HepG2 (cell line): ENCODE measurements around the gene FAT1. TPM values are rescaled to one million over a fixed set of nuclear protein-coding genes. Genes with fewer than 3 reads are reported as not detected.
A peak's percentile ranks its signal among the peaks of the same experiment; 100 is the strongest.

Experiments used
- ASH2L ChIP-seq: fragments of 300-600, 200-600 bp; sonication (generic); IDR thresholded peaks from 2 replicates; pipeline ENCODE4 v1.7.0; 2017; ENCODE audit warnings: low read depth, mild to moderate bottlenecking, moderate library complexity, mixed read lengths, low read length; ENCODE audit not compliant: insufficient read length
- PTBP1 ChIP-seq: fragments of 200-400 bp; formaldehyde crosslinking; IDR thresholded peaks from 2 replicates; pipeline ENCODE4 v1.6.1; 2018; ENCODE audit warnings: low read length, low read depth; ENCODE audit not compliant: poor library complexity, severe bottlenecking
- SOX6 ChIP-seq, 2 experiments: fragments of 450-650 bp in 1 of 2; sonication (generic) in 1 of 2; formaldehyde crosslinking in 1 of 2; IDR thresholded peaks; 2 replicates each; pipeline versions ENCODE4 v1.4.0 to v1.6.1; 2017 to 2020; ENCODE audit warnings: antibody characterized with exemption in 1 of 2, mild to moderate bottlenecking in 1 of 2, missing genetic modification reagents in 1 of 2
- SP2 ChIP-seq: sonication (generic); formaldehyde crosslinking; IDR thresholded peaks from 2 replicates; pipeline ENCODE4 v1.5.1; 2020; ENCODE audit warnings: mild to moderate bottlenecking, missing genetic modification reagents
- ZFX ChIP-seq: sonication (generic); formaldehyde crosslinking; IDR thresholded peaks from 2 replicates; pipeline ENCODE4 v1.4.0; 2020; ENCODE audit warnings: mild to moderate bottlenecking, low read depth, missing genetic modification reagents, moderate library complexity
- ZNF138 ChIP-seq: sonication (generic); formaldehyde crosslinking; IDR thresholded peaks from 2 replicates; pipeline ENCODE4 v1.5.0; 2020; ENCODE audit warnings: mild to moderate bottlenecking, low read depth, missing genetic modification reagents
- ZNF18 ChIP-seq: sonication (generic); formaldehyde crosslinking; IDR thresholded peaks from 2 replicates; pipeline ENCODE4 v1.8.0; 2022; ENCODE audit warnings: mild to moderate bottlenecking, missing genetic modification reagents; ENCODE audit not compliant: insufficient replicate concordance
- ZNF841 ChIP-seq: sonication (generic); formaldehyde crosslinking; IDR thresholded peaks from 2 replicates; pipeline ENCODE4 v1.8.1; 2023; ENCODE audit warnings: missing genetic modification reagents, borderline replicate concordance
- polyA plus RNA-seq, 8 experiments: library from polyadenylated mRNA; depleted of rRNA in 3 of 8; stranded (reverse) in 7 of 8; unstranded in 1 of 8; fragments of >200 nt; fragmentation: Illumina TruSeq in 4 of 8; extraction: Trizol in 4 of 8; gene quantifications; 2 replicates each; pipeline versions ENCODE4 v1.2.1 to v1.2.3, GENCODE V29; 2011 to 2016; ENCODE audit warnings: low read depth in 4 of 8, missing spikeins in 1 of 8, mixed read lengths in 1 of 8; ENCODE audit not compliant: insufficient read depth in 1 of 8
- total RNA-seq, 5 experiments: library from RNA; depleted of rRNA; stranded (reverse); fragments of >200 nt; fragmentation: Illumina TruSeq; extraction: Trizol; gene quantifications; 2 replicates each; pipeline ENCODE4 v1.2.3, GENCODE V29; 2016; ENCODE audit warnings: low read depth in 1 of 5
- TF ChIP-seq, protein P1 (sequence below): sonication (generic); formaldehyde crosslinking; IDR thresholded peaks from 2 replicates; pipeline ENCODE4 v1.5.1; 2020; ENCODE audit warnings: mild to moderate bottlenecking, missing genetic modification reagents, borderline replicate concordance
- TF ChIP-seq, protein P2 (sequence below): sonication (generic); formaldehyde crosslinking; IDR thresholded peaks from 2 replicates; pipeline ENCODE4 v1.5.0; 2020; ENCODE audit warnings: mild to moderate bottlenecking, missing genetic modification reagents, moderate library complexity
- TF ChIP-seq, protein P3 (sequence below): sonication (generic); formaldehyde crosslinking; IDR thresholded peaks from 2 replicates; pipeline ENCODE4 v1.8.0; 2022; ENCODE audit warnings: missing genetic modification reagents, low read depth, mild to moderate bottlenecking, borderline replicate concordance

Gene FAT1
- total and polyA plus RNA-seq, 2 of the 13 experiments (the other 11 are each of a cell fraction or from before 2014, with no cell fraction given), result 185 to 216 TPM

DNA sequence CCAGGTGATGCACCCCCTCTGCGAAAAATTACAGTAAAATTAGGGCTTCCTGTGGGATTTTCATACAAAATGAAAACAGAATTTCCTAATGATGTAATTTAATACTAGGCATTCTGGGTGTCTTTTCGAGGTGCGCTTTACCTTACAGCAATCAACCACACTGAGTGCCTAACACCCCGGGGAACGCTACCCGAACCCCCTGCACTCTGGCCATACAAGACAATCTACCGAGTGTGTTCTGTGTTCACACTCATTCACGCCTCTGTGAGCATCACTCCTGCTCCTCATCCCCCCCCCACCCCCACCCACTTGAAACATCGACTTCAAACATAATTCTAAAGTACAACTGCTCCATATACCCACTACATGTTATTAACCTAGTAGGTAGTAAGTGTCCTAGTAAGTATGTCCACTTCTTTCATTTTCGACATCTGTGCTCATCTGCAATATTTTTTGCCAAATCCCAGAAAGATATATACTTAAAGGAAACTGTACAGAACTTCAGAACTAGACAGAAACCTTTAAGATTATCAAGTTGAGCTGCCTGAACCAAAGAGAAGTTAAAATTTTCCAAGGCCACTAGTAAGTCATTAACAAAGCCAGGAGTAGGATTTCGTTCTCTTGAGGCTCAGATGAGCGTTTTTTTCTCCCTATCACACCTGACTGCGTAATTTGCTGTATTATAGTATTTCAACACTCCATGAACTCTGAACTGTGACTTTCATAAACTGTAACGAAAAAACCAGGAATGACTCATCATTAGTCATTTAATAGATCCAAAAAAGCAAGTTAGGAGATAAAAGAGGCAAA is 80.0 kb downstream of the FAT1 start (continued):
- TF ChIP-seq ZNF18, result peak; percentile 17
- TF ChIP-seq, protein P1, sequence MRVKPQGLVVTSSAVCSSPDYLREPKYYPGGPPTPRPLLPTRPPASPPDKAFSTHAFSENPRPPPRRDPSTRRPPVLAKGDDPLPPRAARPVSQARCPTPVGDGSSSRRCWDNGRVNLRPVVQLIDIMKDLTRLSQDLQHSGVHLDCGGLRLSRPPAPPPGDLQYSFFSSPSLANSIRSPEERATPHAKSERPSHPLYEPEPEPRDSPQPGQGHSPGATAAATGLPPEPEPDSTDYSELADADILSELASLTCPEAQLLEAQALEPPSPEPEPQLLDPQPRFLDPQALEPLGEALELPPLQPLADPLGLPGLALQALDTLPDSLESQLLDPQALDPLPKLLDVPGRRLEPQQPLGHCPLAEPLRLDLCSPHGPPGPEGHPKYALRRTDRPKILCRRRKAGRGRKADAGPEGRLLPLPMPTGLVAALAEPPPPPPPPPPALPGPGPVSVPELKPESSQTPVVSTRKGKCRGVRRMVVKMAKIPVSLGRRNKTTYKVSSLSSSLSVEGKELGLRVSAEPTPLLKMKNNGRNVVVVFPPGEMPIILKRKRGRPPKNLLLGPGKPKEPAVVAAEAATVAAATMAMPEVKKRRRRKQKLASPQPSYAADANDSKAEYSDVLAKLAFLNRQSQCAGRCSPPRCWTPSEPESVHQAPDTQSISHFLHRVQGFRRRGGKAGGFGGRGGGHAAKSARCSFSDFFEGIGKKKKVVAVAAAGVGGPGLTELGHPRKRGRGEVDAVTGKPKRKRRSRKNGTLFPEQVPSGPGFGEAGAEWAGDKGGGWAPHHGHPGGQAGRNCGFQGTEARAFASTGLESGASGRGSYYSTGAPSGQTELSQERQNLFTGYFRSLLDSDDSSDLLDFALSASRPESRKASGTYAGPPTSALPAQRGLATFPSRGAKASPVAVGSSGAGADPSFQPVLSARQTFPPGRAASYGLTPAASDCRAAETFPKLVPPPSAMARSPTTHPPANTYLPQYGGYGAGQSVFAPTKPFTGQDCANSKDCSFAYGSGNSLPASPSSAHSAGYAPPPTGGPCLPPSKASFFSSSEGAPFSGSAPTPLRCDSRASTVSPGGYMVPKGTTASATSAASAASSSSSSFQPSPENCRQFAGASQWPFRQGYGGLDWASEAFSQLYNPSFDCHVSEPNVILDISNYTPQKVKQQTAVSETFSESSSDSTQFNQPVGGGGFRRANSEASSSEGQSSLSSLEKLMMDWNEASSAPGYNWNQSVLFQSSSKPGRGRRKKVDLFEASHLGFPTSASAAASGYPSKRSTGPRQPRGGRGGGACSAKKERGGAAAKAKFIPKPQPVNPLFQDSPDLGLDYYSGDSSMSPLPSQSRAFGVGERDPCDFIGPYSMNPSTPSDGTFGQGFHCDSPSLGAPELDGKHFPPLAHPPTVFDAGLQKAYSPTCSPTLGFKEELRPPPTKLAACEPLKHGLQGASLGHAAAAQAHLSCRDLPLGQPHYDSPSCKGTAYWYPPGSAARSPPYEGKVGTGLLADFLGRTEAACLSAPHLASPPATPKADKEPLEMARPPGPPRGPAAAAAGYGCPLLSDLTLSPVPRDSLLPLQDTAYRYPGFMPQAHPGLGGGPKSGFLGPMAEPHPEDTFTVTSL (CRISPR knock-in tag), result peak; percentile 81; the same call in 1 of the 2 replicates
- no peak for TF ChIP-seq SOX6 (IDR thresholded peaks at IDR 0.05)
- peak; percentile 74 for TF ChIP-seq SOX6 (CRISPR knock-in tag; IDR thresholded peaks at IDR 0.05)
- 0 out of 2 replicates have a peak, but pooled peaks have one; percentile 4 for TF ChIP-seq ZFX (CRISPR knock-in tag)
- TF ChIP-seq ZNF138 (CRISPR knock-in tag), result no peak
- no peak for TF ChIP-seq SP2
- peak; percentile 49 for TF ChIP-seq ASH2L
- TF ChIP-seq, protein P2, sequence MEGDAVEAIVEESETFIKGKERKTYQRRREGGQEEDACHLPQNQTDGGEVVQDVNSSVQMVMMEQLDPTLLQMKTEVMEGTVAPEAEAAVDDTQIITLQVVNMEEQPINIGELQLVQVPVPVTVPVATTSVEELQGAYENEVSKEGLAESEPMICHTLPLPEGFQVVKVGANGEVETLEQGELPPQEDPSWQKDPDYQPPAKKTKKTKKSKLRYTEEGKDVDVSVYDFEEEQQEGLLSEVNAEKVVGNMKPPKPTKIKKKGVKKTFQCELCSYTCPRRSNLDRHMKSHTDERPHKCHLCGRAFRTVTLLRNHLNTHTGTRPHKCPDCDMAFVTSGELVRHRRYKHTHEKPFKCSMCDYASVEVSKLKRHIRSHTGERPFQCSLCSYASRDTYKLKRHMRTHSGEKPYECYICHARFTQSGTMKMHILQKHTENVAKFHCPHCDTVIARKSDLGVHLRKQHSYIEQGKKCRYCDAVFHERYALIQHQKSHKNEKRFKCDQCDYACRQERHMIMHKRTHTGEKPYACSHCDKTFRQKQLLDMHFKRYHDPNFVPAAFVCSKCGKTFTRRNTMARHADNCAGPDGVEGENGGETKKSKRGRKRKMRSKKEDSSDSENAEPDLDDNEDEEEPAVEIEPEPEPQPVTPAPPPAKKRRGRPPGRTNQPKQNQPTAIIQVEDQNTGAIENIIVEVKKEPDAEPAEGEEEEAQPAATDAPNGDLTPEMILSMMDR (CRISPR knock-in tag), result no peak
- TF ChIP-seq PTBP1, result no peak
- TF ChIP-seq ZNF841 (CRISPR knock-in tag), result no peak
- TF ChIP-seq, protein P3, sequence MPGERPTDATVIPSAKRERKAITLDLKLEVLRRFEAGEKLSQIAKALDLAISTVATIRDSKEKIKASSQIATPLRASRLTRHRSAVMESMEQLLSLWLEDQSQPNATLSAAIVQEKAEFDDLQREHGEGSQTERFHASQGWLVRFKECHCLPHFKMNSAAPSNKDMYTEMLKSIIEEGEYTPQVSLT (CRISPR knock-in tag), result no peak
